ENCODE results near the gene CLDN25. TPM values are rescaled to one million over a fixed set of nuclear protein-coding genes. Genes with fewer than 3 reads are reported as not detected.

Gene CLDN25
- total and polyA plus RNA-seq, 12 donors: not detected

DNA sequence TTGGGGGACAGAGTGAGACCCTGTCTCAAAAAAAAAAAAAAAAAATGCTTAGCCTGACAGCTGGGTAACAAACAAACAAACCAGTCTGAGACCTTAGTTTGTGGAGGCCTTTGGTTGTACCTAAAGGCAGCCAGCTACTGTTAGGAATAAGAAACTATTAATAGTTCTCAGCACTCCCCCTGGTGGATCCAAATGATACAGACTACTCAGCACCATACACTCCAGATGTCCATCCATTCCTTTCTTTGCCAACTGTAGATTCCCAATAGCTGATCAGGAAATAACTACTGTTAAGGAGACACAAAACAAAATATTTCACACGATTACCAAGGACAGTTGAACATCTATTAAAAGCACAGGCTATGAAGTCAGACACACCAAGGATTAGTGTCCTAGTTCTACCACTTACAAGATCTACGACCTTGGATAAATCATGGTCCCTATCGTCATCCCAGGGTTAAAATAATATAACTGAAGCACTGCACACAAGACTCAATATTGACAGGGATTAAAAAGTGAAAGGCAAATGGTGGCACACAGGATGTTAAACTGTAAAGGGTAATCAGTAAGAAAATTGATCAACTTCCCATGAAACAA, 17.2 kb downstream of the CLDN25 start:
- TF ChIP-seq, protein P1, sequence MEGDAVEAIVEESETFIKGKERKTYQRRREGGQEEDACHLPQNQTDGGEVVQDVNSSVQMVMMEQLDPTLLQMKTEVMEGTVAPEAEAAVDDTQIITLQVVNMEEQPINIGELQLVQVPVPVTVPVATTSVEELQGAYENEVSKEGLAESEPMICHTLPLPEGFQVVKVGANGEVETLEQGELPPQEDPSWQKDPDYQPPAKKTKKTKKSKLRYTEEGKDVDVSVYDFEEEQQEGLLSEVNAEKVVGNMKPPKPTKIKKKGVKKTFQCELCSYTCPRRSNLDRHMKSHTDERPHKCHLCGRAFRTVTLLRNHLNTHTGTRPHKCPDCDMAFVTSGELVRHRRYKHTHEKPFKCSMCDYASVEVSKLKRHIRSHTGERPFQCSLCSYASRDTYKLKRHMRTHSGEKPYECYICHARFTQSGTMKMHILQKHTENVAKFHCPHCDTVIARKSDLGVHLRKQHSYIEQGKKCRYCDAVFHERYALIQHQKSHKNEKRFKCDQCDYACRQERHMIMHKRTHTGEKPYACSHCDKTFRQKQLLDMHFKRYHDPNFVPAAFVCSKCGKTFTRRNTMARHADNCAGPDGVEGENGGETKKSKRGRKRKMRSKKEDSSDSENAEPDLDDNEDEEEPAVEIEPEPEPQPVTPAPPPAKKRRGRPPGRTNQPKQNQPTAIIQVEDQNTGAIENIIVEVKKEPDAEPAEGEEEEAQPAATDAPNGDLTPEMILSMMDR (IDR thresholded peaks at IDR 0.05): peak; percentile 39 to 71 (median 62)
- H3K9me3 ChIP-seq: no peaks in the 10 kb centered on the region
- intact Hi-C loops (cut with DNase I): loop anchor here in 5 of 10 donors (5.0 to 10.0 kb wide), 3 partner anchors 482 to 492 kb away; partner anchors contain the start of gene TTC12 (in 1 of the 5)
- peaks cover 0 to 3% (median 0%) of the 10 kb centered on the region in 9 donors for H3K4me1 ChIP-seq
- WGBS, 2 donors: 47 to 52% methylated on average over 3 of the region's 3 CpGs
- no peak overlapping the region for H3K4me3 ChIP-seq
- H3K27ac ChIP-seq: no peak overlapping the region
- DNase-seq (peak in 1 of 2 donors; percentile 35), ATAC-seq (peak; percentile 80 to 93 (median 88))
- H3K27me3 ChIP-seq: no peaks in the 10 kb centered on the region
- H3K36me3 ChIP-seq: peaks cover 0 to 49% (median 31%) of the 10 kb centered on the region in 9 donors

DNA sequence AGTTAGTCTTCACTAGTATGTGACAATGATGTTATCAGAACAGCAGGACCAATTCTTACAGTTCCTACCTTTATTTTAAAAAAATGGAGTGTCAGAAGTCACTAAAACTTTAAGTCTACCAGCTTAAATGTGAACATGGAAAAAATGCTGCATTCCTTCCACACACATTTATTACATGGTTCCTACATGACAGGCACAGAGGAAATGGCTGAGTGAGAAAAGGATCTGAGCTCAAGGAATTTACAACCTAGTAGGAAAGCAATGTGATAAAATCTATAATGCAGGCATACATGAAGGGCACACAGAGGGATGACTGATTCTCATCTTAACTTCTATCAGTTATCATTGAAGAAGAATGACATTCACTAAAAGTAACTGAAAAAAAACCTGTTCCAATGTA, 23.0 kb downstream of the CLDN25 start:
- DNase-seq (no peak), ATAC-seq (no peak)
- no peaks in the 10 kb centered on the region for H3K9me3 ChIP-seq
- no peak overlapping the region for H3K4me3 ChIP-seq
- H3K4me1 ChIP-seq: peaks cover 0 to 3% (median 0%) of the 10 kb centered on the region in 9 donors
- TF ChIP-seq, protein P1 (IDR thresholded peaks at IDR 0.05): no peak
- intact Hi-C loops (cut with DNase I): loop anchor here in 1 of 10 donors (10.0 kb wide), 1 partner anchor 462 kb away; no protein-coding TSS in a partner anchor
- H3K27ac ChIP-seq: no peak overlapping the region
- no peaks in the 10 kb centered on the region for H3K27me3 ChIP-seq
- peaks cover 0 to 100% (median 65%) of the 10 kb centered on the region in 9 donors for H3K36me3 ChIP-seq

DNA sequence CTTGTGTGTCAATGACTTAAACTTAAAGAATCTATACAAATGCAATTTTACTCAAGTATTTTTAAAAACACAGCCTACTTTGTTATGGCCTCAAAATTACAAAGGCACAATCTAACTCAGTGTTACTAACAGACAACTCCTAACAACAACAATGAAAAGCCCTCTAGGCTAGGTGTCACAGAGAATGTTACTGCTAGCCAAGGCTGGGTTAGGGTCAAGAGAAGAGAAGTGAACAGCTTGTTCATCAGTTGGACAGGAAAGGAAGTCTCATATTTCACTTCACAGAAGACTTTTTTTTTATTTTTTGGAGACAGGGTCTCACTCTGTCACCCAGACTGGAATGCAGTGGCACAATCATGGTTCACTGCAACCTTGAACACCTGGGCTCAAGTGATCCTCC, 26.0 kb downstream of the CLDN25 start:
- H3K4me1 ChIP-seq: no peaks in the 10 kb centered on the region
- TF ChIP-seq, protein P1 (IDR thresholded peaks at IDR 0.05): no peak
- no peaks in the 10 kb centered on the region for H3K27me3 ChIP-seq
- no peaks in the 10 kb centered on the region for H3K9me3 ChIP-seq
- no peak overlapping the region for H3K4me3 ChIP-seq
- intact Hi-C loops (cut with DNase I): loop anchor here in 1 of 10 donors (10.0 kb wide), 1 partner anchor 459 kb away; no protein-coding TSS in a partner anchor
- H3K36me3 ChIP-seq: peaks cover 0 to 100% (median 77%) of the 10 kb centered on the region in 9 donors
- ATAC-seq (no peak), DNase-seq (no peak)
- H3K27ac ChIP-seq: no peak overlapping the region

DNA sequence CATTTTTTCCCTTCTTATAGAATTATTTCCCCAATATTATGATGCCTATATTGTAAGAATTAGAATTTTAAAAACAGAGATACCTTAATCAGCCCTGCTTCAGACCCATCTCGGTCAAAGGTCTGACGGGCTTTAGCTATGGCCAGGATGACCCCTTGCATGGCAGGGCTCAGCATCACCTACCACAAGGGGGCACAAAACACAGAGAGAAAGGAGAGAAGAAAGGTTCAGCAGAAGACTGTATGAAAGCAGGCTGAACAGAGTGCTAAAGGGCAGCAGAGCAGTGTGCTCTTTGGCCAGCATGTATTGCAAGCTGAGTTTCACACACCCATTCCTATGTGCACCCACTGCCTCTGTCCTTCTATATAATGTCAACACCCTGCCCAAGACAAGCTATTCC, 26.8 kb downstream of the CLDN25 start:
- ATAC-seq (peak in 7 of 8 donors; percentile 25 to 76 (median 56)), DNase-seq (no peak)
- Histone ChIP-seq H3K4me1 (no peaks in the 10 kb centered on the region), H3K27me3 (no peaks in the 10 kb centered on the region), H3K9me3 (no peaks in the 10 kb centered on the region), H3K36me3 (peaks cover 0 to 100% (median 69%) of the 10 kb centered on the region in 9 donors), H3K4me3 (no peak overlapping the region), H3K27ac (no peak overlapping the region)
- TF ChIP-seq, protein P1 (IDR thresholded peaks at IDR 0.05): peak in 8 of 9 donors; percentile 16 to 52 (median 38)
- WGBS, 2 donors: 88 to 95% methylated on average over 2 of the region's 2 CpGs
- intact Hi-C loops (cut with DNase I): loop anchor here in 1 of 10 donors (10.0 kb wide), 1 partner anchor 458 kb away; no protein-coding TSS in a partner anchor

Measured in heart right ventricle (tissue), 16 donors.